GM18858 (cell line): Measurements from ENCODE around the gene DNAJC6.
A peak's percentile ranks its signal among the peaks of the same experiment; 100 is the strongest.
"Not testable (repeated sequence)": the region's sequence is repeated elsewhere in the genome, so short reads cannot be mapped to it uniquely, and the experiment has no call there.

Source experiments
- ATAC-seq: cut with Tn5 transposase; IDR thresholded peaks from one replicate; pipeline ENCODE4 v1.9.1; 2021; ENCODE audit not compliant: unreplicated experiment

DNAJC6 gene

DNA sequence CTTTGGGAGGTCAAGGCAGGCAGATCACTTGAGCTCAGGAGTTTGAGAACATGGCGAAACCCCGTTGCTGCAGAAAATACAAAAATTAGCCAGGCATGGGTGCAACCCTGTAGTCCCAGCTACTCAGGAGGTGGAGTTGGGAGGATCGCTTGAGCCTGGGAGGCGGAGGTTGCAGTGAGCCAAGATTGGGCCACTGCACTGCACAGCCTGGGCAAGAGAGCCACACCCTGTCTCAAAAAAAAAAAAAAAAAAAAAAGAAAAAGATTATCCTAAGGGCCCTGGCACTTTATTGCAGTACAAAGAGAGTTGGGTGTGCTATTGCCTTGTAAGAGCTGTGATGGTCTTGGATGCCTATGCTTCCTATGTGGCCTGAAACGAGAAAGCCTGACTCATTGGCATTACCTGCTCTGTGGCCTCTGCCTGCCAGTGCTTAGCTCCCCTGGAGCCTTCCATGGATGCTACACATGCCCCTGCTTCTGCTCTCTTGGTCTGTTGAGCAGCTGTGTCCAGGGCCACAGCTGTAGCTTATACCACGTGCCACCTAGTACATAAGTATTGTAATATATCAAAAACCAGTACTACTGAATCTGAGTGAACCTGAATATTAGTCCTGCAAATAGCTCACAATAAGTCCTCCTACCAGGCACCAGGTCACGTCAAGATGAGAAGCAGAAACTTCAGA is 45.8 kb downstream of the DNAJC6 start:
- ATAC-seq: no peak

DNA sequence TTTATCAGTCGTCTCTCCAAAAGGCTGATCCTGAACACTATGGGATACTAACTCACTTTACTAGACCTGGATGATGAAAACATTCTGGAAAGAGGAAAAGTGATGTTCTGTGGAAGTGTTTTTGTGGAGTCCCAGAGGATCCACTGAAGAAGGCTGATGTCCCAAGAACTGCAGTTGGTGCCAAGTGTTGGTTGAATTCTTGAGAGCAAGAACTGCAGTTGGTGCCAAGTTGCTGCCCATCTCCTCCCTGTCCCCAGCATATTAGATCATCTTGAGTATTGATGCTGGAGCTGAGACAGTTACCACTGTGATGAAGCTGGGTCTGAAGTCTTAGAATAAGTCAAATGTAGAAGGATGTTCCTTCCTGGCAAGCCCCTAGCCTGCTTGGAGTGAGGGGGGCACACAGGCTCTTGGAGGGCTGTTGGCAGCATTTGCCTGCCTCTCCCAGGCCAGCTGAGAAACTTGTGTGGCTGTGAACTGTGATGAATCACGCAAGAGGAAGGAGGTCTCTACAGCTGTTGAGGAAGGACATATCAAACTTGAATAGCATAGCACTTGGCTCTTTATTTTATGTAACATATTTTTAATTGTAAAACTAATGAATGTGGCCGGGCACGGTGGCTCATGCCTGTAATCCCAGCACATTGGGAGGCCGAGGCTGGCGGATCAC is 48.1 kb downstream of the DNAJC6 start:
- ATAC-seq: no peak

DNA sequence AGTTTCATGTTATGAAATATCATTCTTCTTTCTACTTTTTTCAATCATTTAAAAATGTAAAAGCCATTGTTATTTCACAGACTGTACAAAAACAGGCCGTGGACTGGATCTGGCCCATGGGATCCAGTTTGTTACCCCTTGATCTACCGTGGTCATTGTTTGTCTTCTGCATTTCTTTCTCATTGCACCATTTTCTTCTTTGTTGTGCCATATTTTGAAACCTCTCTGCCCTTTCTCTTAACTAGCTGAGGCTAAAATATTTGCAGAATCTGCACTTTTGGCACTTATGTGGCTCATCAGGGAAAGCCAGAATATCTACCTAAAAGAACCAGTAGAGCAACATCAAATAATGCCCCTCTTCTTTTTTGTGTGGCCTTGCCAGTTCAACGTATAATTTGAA is 50.5 kb downstream of the DNAJC6 start:
- no peak for ATAC-seq

DNA sequence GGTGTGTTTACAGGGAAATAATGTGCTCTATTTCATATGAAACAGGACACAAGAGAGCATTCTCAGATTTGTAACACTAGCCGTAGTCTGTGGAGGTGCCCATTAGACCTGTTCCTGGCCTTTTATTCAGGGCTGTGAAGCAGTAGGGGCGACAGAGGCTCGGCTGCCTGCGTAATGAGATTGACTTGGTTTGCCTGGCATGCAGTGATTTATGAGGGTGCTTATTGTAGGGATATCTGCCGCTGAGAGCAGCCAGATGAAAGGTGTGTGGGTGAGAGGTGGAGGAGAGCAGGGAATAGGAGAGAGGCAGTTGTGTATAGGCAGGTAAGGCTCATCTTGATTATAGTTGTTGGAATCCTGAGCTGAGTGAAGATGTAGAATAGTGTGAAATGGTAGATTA is 51.3 kb downstream of the DNAJC6 start:
- ATAC-seq: no peak

DNA sequence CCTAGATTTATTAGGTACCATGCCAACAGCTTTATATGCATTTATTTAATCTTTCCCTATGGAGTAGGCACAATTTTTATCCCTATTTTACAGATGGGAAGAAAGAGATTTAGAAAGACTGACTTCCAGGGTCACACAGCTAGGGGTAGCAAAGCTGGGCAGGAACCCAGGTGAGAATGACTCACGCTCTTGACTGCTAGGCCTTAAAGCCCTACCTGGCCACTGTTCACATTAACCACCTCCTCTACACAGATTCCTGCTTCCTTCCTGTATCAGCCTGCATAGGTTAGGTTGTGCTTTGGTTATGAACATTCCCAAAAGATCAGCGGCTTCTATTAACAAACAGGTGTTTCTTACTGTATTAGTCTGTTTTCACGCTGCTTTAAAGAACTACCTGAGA is 53.2 kb downstream of the DNAJC6 start:
- ATAC-seq: no peak

DNA sequence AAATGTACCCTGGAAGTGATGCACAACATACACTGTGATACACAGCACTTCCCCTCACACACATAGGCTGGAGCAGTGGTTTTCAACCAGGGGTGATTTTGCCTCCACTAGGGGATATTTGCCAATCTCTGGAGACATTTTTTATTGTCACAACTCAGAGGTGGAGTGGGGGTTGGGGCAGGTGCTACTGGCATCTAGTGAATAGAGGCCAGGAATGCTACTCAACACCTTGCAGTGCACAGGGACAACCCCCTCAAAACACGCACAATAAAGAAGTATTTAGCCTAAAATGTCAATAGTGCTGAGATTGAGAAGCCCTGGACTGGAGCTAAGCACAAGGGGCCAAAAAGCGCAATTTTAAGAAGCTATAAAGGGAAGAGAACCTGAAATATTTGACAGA is 54.1 kb downstream of the DNAJC6 start:
- ATAC-seq: no peak

DNA sequence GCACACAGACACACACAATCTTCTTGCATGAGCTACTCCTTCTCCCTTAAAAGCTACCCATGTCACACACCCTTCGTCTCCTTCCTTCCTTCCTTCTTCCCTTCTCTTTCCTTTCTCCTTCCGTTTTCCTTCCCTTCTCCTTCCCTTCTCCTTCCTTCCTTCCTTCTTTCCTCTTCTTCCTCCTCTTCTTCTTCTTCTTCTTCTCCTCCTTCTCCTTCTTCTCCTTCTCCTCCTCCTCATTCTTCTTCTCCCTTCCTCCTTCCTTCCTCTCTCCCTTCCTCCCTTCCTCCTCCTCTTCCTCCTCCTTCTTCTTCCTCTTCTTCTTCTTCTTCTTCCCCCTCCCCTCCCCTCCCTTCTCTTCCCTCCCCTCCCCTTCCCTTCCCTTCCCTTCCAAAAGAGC is 59.1 kb downstream of the DNAJC6 start:
- ATAC-seq: no peak

DNA sequence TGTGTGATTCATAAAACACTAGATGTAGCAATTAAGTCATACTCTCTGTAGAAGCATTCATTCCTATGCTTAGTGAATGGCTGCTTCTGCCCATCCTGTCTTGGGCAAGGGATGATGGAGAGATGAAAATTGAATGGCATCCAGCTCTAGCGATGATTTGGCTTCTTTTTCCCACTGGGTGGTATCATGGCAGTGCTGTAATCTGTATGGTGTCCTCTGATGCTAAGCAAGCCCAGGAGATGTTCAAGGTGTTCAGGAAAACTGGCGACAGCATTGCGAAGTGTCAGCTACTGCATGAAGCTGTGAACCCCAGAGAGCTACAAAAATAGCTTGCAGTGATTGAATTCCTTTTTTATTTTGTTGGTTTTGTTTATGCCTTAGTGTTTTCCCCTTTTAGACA is 62.2 kb downstream of the DNAJC6 start:
- no peak for ATAC-seq

DNA sequence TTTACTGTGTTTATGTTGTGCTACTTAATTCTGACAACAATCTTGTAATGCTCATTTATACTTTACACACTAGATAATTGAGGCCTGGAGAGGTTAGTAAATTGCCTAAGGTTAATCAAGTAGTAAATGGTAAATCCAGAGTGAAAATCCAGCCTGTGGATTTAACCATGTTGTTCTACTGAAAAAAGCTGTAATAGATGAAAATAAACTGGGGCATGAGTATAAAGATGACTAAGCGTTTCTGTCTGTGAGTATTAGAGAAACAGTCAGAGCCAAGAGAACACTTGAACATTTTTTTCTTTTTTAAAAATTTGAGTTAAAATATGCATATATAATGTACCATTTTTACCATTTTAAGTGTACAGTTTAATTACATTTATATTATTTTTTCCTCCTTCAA is 63.2 kb downstream of the DNAJC6 start:
- ATAC-seq: no peak

DNA sequence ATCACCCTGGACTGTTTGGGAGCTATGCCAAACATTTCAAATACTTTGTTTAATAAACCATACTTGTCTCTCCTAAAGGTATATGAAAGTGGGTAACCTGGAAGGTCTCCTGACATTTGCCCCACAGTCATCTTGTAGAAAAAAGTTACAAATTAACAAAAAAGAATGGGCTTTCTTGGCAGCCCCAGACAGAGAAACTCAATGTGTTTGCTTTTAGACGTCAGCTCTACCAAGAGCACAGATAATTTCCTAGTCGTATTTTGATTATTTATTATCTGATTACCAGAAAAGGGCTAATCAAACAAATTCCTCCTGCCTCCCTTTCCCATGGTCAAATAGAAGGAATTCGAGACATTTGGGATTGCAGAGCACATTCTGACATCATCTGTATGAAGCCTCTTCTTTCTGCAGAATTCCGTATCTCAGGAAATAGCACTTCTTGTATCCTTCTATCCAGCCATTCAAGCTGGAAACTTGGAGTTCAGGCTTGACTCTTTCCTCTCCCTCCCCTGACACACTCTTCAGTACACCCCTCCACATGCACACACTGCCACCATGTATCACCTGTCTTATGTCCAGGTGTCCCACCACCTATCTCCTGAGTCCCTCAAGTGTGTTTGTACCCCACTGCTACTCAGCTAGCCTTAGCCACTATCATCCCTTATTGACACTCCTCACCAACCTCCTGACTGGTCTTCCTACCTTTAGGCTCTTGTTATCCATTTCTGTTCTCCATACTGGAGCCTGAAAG is 68.3 kb downstream of the DNAJC6 start:
- ATAC-seq: no peak

DNA sequence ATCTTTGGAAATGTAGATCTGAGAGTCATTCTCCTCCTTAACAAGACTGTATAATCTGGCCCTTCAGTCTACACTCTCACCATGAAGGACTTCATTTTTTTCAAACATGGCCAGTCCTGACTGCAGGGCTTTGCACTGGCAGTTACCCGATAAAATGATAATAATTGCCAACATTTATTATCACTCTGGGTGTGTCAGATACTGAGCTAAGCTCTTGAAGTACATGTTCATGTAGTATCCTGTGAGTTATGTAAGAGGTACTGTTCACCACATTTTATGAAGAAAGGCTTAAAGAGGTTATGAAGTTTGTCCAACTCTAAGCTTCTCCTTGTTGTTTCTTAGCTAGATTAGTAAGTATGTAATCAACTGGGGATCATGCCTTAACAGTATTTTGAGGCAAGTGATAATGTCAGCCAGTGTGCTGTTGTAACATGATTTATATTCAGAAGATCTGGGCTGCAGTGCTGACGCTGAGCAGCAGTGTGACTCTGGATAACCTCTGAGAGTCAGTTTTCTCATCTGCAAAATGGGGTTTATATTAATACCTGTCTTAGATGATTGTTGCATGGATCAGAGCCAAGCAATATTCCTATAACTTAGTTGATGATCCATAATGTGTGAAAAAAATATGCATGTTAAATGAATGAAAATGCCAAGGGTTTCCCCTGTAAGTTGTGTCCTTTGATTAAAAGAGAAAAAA is 69.1 kb downstream of the DNAJC6 start:
- ATAC-seq: no peak

DNA sequence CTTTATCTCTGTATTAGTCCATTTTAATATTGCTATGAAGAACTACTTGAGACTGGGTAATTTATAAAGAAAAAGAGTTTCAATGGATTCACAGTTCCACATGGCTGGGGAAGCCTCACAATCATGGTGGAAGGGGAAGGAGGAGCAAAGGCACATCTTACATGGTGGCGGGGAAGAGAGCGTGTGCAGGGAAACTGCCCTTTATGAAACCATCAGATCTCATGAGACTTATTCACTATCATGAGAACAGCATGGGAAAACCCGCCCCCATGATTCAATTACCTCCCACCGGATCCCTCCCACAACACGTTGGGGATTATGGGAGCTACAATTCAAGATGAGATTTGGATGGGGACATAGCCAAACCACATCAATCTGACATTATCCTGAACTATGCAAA is 75.1 kb downstream of the DNAJC6 start:
- ATAC-seq: not testable (repeated sequence)

DNA sequence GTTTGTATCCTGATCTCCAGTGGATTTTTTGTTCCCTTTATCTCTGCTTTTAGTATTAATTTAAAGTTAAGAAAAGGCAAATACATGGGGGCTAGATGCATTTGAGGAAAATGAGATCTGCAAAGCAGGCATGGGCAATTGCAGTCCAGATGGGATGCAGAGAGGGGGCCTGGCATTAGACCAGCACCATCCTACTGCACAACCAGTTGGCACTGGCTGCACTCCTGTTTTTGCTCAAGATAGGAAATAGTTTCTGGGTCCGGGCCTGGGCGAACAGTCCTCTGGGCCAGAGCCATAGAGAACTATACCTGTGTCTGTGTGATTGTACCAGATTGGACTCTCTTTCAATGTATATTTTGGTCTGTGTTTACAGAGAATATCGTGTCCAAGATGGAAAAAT is 77.1 kb downstream of the DNAJC6 start:
- ATAC-seq: no peak

DNA sequence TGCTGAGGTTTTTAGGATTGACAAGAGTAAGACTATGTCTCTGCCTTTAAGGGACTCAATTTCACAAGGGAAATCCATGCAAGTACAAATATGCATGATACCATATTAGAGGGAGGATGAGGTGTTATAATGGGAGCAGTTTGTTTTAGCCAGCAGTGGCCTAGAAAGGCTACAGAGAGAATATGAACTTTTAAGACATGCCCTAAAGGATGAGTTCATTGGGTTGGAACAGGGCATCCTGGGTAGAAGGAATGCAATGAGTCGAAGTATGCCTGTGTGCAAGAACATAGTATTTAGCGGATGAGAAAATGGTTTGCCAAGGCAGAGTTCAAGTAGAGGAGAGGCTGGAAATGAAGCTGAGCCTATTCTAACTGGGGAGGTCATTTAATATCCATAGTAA is 78.5 kb downstream of the DNAJC6 start:
- ATAC-seq: no peak

DNA sequence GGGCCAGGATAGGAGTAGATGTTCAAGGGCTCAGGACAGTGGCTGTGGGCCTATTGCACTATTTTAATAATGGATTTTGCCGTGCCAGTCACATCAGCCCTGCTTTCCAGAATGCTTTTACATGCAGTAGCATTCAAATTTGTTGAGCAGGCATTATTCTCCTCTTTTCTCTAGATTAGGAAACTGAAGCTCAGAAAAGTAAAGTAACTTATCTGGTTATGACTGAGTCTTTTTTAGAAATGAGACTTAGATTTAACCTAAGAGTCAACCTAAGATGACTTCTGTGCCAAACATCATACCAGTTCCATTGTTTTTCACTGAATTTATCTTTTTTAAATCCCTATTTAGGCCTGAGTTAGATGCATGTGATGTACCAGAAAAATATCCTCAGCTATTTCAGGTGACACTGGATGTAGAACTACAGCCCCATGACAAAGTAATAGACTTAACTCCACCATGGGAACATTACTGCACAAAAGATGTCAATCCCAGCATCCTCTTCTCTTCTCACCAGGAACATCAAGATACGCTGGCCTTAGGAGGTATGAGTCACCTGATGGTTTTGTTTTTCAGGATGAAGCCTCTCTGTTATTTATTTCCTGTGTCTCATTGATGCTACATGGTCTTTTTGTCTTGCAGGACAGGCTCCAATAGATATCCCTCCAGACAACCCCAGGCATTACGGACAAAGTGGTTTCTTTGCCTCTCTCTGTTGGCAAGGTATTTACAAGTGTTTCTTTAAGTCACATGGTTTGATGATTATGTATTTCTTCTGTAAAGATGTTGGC is 79.8 kb downstream of the DNAJC6 start:
- ATAC-seq: no peak

DNA sequence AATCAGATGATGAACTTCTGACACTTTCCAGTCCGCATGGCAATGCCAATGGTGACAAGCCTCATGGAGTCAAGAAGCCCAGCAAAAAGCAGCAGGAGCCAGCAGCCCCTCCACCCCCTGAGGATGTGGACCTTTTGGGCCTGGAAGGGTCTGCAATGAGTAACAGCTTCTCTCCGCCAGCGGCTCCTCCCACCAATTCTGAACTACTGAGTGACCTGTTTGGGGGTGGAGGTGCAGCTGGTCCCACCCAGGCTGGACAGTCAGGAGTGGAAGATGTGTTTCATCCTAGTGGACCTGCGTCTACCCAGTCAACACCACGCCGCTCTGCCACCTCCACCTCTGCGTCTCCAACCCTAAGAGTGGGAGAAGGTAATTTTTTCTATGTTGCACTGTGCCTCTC is 83.2 kb downstream of the DNAJC6 start:
- no peak for ATAC-seq

DNA sequence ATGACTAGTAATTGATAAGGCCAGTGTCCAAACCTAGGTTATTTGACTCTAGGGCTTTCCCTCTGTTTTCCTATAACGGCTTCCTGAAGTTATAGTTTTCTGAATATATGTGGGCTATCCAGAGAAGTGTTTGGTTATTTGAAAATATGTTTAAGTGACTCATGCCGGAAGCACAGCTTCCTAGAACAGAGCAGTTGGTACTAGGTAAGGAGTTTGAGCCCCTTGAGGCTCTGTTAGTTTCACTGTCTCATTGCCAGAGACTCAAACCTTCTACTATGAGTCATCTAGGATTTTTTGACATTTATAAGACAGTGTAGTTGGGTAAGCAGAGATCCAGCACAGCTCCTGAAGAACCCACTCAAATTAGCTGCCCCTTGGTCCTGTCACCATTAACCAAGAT is 84.0 kb downstream of the DNAJC6 start:
- ATAC-seq: peak; percentile 91

DNA sequence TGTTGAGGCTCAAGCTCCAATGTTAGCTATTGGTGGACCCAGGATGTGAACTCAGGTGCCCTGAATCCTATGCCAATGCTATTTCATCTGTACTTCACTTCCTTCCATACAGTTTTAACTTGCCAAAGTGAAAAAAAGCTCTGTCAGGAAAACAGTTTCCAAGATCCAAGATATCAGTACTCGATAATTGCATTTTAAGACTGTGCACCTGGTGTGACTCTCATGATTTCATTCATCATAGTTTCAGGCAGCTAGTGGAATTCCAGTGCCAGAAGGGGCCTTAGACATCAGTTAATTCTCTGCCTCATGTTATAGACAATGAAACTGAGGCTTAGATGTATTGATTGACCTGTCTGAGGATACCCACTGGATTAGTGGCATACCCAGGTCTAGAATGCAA is 84.6 kb downstream of the DNAJC6 start:
- no peak for ATAC-seq

DNA sequence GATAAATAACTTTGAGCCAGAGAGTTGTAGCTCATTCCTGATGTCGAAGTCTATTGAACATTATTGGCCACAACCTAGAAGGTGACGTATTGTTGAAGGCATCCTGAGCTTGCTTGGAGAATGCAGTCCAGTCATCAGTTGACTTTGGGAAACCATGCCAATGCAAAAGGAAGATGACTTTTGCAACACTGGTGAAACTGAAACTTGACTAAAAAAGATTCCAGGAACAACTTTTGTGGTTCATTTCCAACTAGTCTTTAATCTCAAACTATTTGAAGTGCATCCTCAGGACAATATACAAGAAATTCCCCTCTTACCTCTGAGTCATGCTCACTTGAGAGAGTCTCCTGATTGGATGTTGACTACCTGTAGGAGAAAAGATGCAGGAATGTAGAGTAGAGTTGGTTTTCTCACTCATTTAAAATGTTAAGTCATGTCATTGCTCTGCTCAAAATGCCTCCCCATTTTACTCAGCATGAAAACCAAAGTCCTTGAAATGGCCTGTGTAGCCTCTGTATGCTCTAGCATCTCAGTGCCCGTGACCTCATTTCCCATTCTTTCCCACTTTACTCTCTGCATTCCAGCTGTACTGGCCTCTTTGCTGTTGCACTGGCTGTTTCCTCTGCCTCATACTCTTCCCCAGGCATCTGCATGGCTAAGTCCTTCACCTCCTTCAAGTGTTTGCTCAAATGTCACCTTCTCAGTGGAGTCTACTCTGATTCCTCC is 86.7 kb downstream of the DNAJC6 start:
- ATAC-seq: no peak

DNA sequence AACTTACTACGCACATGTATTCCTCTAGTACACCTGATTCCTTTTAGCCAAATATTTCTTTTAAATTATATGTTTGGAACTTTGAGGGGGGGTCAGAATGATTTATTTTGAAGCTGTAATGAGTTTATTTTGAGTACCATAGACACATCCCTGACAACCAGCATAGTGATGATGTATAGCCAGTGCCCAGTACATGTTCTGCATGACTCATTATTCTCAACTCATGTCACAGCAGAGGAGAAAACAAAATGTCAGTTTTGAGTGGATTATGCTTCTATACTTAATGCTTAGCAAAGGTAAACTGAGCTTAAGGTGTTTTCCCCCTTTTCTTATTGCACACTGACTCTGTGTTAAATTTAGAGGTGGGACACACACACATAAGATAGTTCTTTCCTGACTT is 88.7 kb downstream of the DNAJC6 start:
- no peak for ATAC-seq
